ENCODE results near the gene CYTH3. TPM values are rescaled to one million over a fixed set of nuclear protein-coding genes. Genes with fewer than 3 reads are reported as not detected.
"Not testable (repeated sequence)": the region's sequence is repeated elsewhere in the genome, so short reads cannot be mapped to it uniquely, and the experiment has no call there.

CYTH3 gene
- total RNA-seq, 1 donor from 2014 or later, result 10.0 TPM

- DNase-seq (ENCODE audit: low read depth, low spot score), result no peak
Measured at GRCh38 chr7:6232534-6232933, 39.9 kb downstream of the CYTH3 start.

GRCh38 chr7:6232116-6232515, 40.3 kb downstream of the CYTH3 start:
- no peak for DNase-seq (ENCODE audit: low read depth, low spot score)

GRCh38 chr7:6231184-6231583, 41.2 kb downstream of the CYTH3 start:
- DNase-seq (ENCODE audit: low read depth, low spot score), result no peak

GRCh38 chr7:6229284-6229683, 43.1 kb downstream of the CYTH3 start:
- DNase-seq (ENCODE audit: low read depth, low spot score), result not testable (repeated sequence)

- no peak for DNase-seq (ENCODE audit: low read depth, low spot score)
Measured at GRCh38 chr7:6228361-6229229, 43.8 kb downstream of the CYTH3 start.

GRCh38 chr7:6227294-6227846, 45.1 kb downstream of the CYTH3 start:
- DNase-seq (ENCODE audit: low read depth, low spot score), result no peak

GRCh38 chr7:6226194-6226799, 46.1 kb downstream of the CYTH3 start:
- DNase-seq (ENCODE audit: low read depth, low spot score), result no peak

- DNase-seq (ENCODE audit: low read depth, low spot score), result not testable (repeated sequence)
Measured at GRCh38 chr7:6223411-6223810, 49.0 kb downstream of the CYTH3 start.

- not testable (repeated sequence) for DNase-seq (ENCODE audit: low read depth, low spot score)
Measured at GRCh38 chr7:6223010-6223409, 49.4 kb downstream of the CYTH3 start.

- no peak for DNase-seq (ENCODE audit: low read depth, low spot score)
Measured at GRCh38 chr7:6221340-6222319, 50.8 kb downstream of the CYTH3 start.

GRCh38 chr7:6218329-6218728, 54.1 kb downstream of the CYTH3 start:
- DNase-seq (ENCODE audit: low read depth, low spot score), result no peak

GRCh38 chr7:6212008-6212407, 60.4 kb downstream of the CYTH3 start:
- no peak for DNase-seq (ENCODE audit: low read depth, low spot score)

- DNase-seq (ENCODE audit: low read depth, low spot score), result no peak
Measured at GRCh38 chr7:6210621-6211372, 61.6 kb downstream of the CYTH3 start.

- no peak for DNase-seq (ENCODE audit: low read depth, low spot score)
Measured at GRCh38 chr7:6209340-6209739, 63.1 kb downstream of the CYTH3 start.

GRCh38 chr7:6208573-6209328, 63.7 kb downstream of the CYTH3 start:
- DNase-seq (ENCODE audit: low read depth, low spot score), result no peak

GRCh38 chr7:6205971-6206660, 66.3 kb downstream of the CYTH3 start:
- no peak for DNase-seq (ENCODE audit: low read depth, low spot score)

- DNase-seq (ENCODE audit: low read depth, low spot score), result no peak
Measured at GRCh38 chr7:6203381-6203780, 69.0 kb downstream of the CYTH3 start.

GRCh38 chr7:6202117-6202516, 70.3 kb downstream of the CYTH3 start:
- no peak for DNase-seq (ENCODE audit: low read depth, low spot score)

GRCh38 chr7:6200971-6201370, 71.5 kb downstream of the CYTH3 start:
- DNase-seq (ENCODE audit: low read depth, low spot score), result no peak
